K562 (cell line): ENCODE results near the gene DNAJC30. TPM values are rescaled to one million over a fixed set of nuclear protein-coding genes. Genes with fewer than 3 reads are reported as not detected.
A peak's percentile ranks its signal among the peaks of the same experiment; 100 is the strongest.

ENCODE experiments used
- CEBPB ChIP-seq: fragments of 450-650 bp; IDR thresholded peaks from 2 replicates; pipeline ENCODE4 v1.6.1; 2016; ENCODE audit warnings: missing genetic modification characterization, missing compliant biosample characterization
- CHD4 ChIP-seq: fragments of 200-600 bp; sonication (generic); IDR thresholded peaks from 3 replicates; pipeline ENCODE4 v1.6.1; 2012; ENCODE audit warnings: low read depth, mild to moderate bottlenecking, mixed read lengths, low read length, inconsistent platforms; ENCODE audit not compliant: insufficient read depth, insufficient replicate concordance, poor library complexity, severe bottlenecking
- POLR3A ChIP-seq: IDR thresholded peaks from 2 replicates; pipeline ENCODE4 v1.6.1; 2011; ENCODE audit warnings: borderline replicate concordance, mild to moderate bottlenecking, moderate library complexity; ENCODE audit not compliant: insufficient read length, insufficient read depth; ENCODE audit errors: extremely low read depth
- SAFB2 ChIP-seq: fragments of 200-400 bp; formaldehyde crosslinking; IDR thresholded peaks from 2 replicates; pipeline ENCODE4 v1.6.1; 2018; ENCODE audit warnings: borderline replicate concordance, low read length, low read depth, moderate library complexity; ENCODE audit not compliant: severe bottlenecking
- SOX6 ChIP-seq: fragments of 450-650 bp; IDR thresholded peaks from 2 replicates; pipeline ENCODE4 v1.6.1; 2014; ENCODE audit warnings: mild to moderate bottlenecking
- ZBTB17 ChIP-seq: fragments of 450-650 bp; formaldehyde crosslinking; IDR thresholded peaks from 2 replicates; pipeline ENCODE4 v1.4.0; 2020; ENCODE audit warnings: mild to moderate bottlenecking
- ZNF134 ChIP-seq: fragments of 250-450 bp; sonication (Bioruptor Pico); conservative IDR thresholded peaks from 2 replicates; pipeline ENCODE4 v1.4.0; 2020
- ZNF212 ChIP-seq: fragments of 450-650 bp; formaldehyde crosslinking; IDR thresholded peaks from 2 replicates; pipeline ENCODE4 v1.4.0; 2020; ENCODE audit warnings: mild to moderate bottlenecking
- ZNF24 ChIP-seq: fragments of 450-650 bp; IDR thresholded peaks from 2 replicates; pipeline ENCODE4 v1.6.1; 2016
- polyA plus RNA-seq, 8 experiments: library from polyadenylated mRNA; depleted of rRNA in 4 of 8; stranded (reverse) in 5 of 8; unstranded in 3 of 8; fragments of >200 nt; fragmentation: Nextera tagmentation in 2 of 8; fragmentation: Illumina TruSeq in 1 of 8; extraction: Ambion mirVana in 2 of 8; extraction: Trizol in 1 of 8; gene quantifications; 2 replicates each; pipeline versions ENCODE4 v1.2.1 to v1.2.3, GENCODE V29; 2011 to 2014; ENCODE audit warnings: inconsistent platforms in 1 of 8, missing spikeins in 1 of 8
- total RNA-seq, 7 experiments: library from RNA; depleted of rRNA in 6 of 7; stranded (reverse); fragments of >200 nt in 6 of 7; fragmentation: Illumina TruSeq in 2 of 7; extraction: Trizol in 2 of 7; gene quantifications; 2 replicates each; pipeline versions ENCODE4 v1.2.1 to v1.2.3, GENCODE V29; 2011 to 2021; ENCODE audit warnings: low replicate concordance in 1 of 7
- TF ChIP-seq, protein P1 (sequence below): fragments of 200-600 bp; sonication (generic); IDR thresholded peaks from one replicate; pipeline ENCODE4 v1.6.1; 2012; ENCODE audit warnings: mild to moderate bottlenecking, low read depth, low read length, inconsistent platforms
- TF ChIP-seq, protein P2 (sequence below): fragments of 250-450 bp; sonication (Bioruptor Pico); IDR thresholded peaks from 2 replicates; pipeline ENCODE4 v1.6.1; 2021; ENCODE audit warnings: mild to moderate bottlenecking
- TF ChIP-seq, protein P3 (sequence below): sonication (generic); formaldehyde crosslinking; IDR thresholded peaks from 2 replicates; pipeline ENCODE4 v1.8.1; 2023; ENCODE audit warnings: mild to moderate bottlenecking, missing genetic modification reagents

Gene DNAJC30
- total and polyA plus RNA-seq, 9 of the 15 experiments (the other 6 are each of a cell fraction or from before 2014, with no cell fraction given): 1.1 to 11.3 (median 4.6) TPM

DNA sequence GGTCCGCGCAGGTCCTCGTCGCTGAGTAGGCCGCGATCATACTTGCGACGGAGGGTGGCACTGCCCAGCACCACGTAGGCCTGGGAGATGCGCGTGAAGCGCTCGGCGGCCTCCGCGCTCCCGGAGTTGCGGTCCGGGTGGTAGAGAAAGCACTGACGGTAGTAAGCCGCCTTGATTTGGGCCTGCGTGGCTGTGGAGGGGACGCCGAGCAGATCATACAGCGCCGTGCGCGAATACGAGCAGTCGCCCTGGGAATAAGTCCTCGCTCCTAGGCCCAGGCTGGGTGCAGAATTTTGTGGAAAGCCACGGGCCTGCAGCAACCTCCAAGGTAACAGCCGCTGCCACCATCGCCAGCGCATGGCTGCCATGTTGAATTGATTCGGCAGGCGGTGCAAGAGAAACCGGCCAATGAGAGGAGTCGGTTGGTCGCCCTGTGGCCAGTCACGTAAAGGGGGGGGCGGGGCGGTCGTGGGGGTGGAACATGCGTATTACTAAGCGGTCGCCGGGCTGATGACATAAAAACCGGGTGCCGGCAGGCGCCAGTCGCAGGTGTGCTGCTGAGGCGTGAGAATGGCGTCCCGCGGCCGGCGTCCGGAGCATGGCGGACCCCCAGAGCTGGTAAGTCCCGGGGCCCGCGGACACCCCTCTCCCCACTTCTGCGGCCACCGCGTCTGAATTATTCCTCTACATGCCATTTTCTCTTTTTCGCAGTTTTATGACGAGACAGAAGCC, at the start of gene DNAJC30, which contains the start of gene BUD23 (continued):
- TF ChIP-seq SAFB2 (no peak), CEBPB (tag) (no peak), ZBTB17 (CRISPR knock-in tag) (no peak), CHD4 (no peak), POLR3A (no peak), ZNF212 (CRISPR knock-in tag) (peak; percentile 72; the same call in 1 of the 2 replicates), SOX6 (0 out of 2 replicates have a peak, but pooled peaks have one; percentile 19), ZNF24 (no peak), ZNF134 (no peak)
- TF ChIP-seq, protein P1, sequence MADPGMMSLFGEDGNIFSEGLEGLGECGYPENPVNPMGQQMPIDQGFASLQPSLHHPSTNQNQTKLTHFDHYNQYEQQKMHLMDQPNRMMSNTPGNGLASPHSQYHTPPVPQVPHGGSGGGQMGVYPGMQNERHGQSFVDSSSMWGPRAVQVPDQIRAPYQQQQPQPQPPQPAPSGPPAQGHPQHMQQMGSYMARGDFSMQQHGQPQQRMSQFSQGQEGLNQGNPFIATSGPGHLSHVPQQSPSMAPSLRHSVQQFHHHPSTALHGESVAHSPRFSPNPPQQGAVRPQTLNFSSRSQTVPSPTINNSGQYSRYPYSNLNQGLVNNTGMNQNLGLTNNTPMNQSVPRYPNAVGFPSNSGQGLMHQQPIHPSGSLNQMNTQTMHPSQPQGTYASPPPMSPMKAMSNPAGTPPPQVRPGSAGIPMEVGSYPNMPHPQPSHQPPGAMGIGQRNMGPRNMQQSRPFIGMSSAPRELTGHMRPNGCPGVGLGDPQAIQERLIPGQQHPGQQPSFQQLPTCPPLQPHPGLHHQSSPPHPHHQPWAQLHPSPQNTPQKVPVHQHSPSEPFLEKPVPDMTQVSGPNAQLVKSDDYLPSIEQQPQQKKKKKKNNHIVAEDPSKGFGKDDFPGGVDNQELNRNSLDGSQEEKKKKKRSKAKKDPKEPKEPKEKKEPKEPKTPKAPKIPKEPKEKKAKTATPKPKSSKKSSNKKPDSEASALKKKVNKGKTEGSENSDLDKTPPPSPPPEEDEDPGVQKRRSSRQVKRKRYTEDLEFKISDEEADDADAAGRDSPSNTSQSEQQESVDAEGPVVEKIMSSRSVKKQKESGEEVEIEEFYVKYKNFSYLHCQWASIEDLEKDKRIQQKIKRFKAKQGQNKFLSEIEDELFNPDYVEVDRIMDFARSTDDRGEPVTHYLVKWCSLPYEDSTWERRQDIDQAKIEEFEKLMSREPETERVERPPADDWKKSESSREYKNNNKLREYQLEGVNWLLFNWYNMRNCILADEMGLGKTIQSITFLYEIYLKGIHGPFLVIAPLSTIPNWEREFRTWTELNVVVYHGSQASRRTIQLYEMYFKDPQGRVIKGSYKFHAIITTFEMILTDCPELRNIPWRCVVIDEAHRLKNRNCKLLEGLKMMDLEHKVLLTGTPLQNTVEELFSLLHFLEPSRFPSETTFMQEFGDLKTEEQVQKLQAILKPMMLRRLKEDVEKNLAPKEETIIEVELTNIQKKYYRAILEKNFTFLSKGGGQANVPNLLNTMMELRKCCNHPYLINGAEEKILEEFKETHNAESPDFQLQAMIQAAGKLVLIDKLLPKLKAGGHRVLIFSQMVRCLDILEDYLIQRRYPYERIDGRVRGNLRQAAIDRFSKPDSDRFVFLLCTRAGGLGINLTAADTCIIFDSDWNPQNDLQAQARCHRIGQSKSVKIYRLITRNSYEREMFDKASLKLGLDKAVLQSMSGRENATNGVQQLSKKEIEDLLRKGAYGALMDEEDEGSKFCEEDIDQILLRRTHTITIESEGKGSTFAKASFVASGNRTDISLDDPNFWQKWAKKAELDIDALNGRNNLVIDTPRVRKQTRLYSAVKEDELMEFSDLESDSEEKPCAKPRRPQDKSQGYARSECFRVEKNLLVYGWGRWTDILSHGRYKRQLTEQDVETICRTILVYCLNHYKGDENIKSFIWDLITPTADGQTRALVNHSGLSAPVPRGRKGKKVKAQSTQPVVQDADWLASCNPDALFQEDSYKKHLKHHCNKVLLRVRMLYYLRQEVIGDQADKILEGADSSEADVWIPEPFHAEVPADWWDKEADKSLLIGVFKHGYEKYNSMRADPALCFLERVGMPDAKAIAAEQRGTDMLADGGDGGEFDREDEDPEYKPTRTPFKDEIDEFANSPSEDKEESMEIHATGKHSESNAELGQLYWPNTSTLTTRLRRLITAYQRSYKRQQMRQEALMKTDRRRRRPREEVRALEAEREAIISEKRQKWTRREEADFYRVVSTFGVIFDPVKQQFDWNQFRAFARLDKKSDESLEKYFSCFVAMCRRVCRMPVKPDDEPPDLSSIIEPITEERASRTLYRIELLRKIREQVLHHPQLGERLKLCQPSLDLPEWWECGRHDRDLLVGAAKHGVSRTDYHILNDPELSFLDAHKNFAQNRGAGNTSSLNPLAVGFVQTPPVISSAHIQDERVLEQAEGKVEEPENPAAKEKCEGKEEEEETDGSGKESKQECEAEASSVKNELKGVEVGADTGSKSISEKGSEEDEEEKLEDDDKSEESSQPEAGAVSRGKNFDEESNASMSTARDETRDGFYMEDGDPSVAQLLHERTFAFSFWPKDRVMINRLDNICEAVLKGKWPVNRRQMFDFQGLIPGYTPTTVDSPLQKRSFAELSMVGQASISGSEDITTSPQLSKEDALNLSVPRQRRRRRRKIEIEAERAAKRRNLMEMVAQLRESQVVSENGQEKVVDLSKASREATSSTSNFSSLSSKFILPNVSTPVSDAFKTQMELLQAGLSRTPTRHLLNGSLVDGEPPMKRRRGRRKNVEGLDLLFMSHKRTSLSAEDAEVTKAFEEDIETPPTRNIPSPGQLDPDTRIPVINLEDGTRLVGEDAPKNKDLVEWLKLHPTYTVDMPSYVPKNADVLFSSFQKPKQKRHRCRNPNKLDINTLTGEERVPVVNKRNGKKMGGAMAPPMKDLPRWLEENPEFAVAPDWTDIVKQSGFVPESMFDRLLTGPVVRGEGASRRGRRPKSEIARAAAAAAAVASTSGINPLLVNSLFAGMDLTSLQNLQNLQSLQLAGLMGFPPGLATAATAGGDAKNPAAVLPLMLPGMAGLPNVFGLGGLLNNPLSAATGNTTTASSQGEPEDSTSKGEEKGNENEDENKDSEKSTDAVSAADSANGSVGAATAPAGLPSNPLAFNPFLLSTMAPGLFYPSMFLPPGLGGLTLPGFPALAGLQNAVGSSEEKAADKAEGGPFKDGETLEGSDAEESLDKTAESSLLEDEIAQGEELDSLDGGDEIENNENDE: no peak
- TF ChIP-seq, protein P2, sequence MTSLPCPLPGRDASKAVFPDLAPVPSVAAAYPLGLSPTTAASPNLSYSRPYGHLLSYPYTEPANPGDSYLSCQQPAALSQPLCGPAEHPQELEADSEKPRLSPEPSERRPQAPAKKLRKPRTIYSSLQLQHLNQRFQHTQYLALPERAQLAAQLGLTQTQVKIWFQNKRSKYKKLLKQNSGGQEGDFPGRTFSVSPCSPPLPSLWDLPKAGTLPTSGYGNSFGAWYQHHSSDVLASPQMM (CRISPR knock-in tag): no peak
- TF ChIP-seq, protein P3, sequence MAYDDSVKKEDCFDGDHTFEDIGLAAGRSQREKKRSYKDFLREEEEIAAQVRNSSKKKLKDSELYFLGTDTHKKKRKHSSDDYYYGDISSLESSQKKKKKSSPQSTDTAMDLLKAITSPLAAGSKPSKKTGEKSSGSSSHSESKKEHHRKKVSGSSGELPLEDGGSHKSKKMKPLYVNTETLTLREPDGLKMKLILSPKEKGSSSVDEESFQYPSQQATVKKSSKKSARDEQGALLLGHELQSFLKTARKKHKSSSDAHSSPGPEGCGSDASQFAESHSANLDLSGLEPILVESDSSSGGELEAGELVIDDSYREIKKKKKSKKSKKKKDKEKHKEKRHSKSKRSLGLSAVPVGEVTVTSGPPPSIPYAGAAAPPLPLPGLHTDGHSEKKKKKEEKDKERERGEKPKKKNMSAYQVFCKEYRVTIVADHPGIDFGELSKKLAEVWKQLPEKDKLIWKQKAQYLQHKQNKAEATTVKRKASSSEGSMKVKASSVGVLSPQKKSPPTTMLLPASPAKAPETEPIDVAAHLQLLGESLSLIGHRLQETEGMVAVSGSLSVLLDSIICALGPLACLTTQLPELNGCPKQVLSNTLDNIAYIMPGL (CRISPR knock-in tag): 0 out of 2 replicates have a peak, but pooled peaks have one; percentile 9
